WTC11 (cell line): ENCODE measurements around the gene INAFM2.

Experiments used
- CREB1 ChIP-seq: sonication (generic); formaldehyde crosslinking; IDR thresholded peaks from 2 replicates; pipeline ENCODE4 v1.8.0; 2023; ENCODE audit warnings: mild to moderate bottlenecking, missing genetic modification reagents
- ESRRA ChIP-seq: sonication (generic); formaldehyde crosslinking; IDR thresholded peaks from 2 replicates; pipeline ENCODE4 v1.8.1; 2022; ENCODE audit warnings: mild to moderate bottlenecking, missing genetic modification reagents, borderline replicate concordance
- FOXK1 ChIP-seq: sonication (generic); formaldehyde crosslinking; IDR thresholded peaks from 2 replicates; pipeline ENCODE4 v1.8.0; 2022; ENCODE audit warnings: mild to moderate bottlenecking, moderate library complexity, missing genetic modification reagents
- NFYB ChIP-seq: sonication (generic); formaldehyde crosslinking; conservative IDR thresholded peaks from 2 replicates; pipeline ENCODE4 v1.8.0; 2022; ENCODE audit warnings: low read depth, missing genetic modification reagents
- SP1 ChIP-seq: sonication (generic); formaldehyde crosslinking; conservative IDR thresholded peaks from 2 replicates; pipeline ENCODE4 v1.8.1; 2022; ENCODE audit warnings: missing genetic modification reagents
- TF ChIP-seq, protein P1 (sequence below): sonication (generic); formaldehyde crosslinking; IDR thresholded peaks from 2 replicates; pipeline ENCODE4 v1.8.1; 2023; ENCODE audit warnings: mild to moderate bottlenecking, moderate library complexity, missing genetic modification reagents
- TF ChIP-seq, protein P2 (sequence below): fragments of 200-600 bp; IDR thresholded peaks from 2 replicates; pipeline ENCODE4 v1.8.0; 2022; ENCODE audit warnings: antibody characterized with exemption
- TF ChIP-seq, protein P3 (sequence below): sonication (generic); formaldehyde crosslinking; conservative IDR thresholded peaks from 2 replicates; pipeline ENCODE4 v1.8.1; 2022; ENCODE audit warnings: mild to moderate bottlenecking, missing genetic modification reagents
- TF ChIP-seq, protein P4 (sequence below): sonication (generic); formaldehyde crosslinking; IDR thresholded peaks from 2 replicates; pipeline ENCODE4 v1.8.0; 2023; ENCODE audit warnings: mild to moderate bottlenecking, missing genetic modification reagents
- TF ChIP-seq, protein P5 (sequence below): sonication (generic); formaldehyde crosslinking; IDR thresholded peaks from 2 replicates; pipeline ENCODE4 v1.8.1; 2023; ENCODE audit warnings: mild to moderate bottlenecking, missing genetic modification reagents
- TF ChIP-seq, protein P6 (sequence below): sonication (generic); formaldehyde crosslinking; IDR thresholded peaks from 2 replicates; pipeline ENCODE4 v1.8.0; 2023; ENCODE audit warnings: missing genetic modification reagents
- TF ChIP-seq, protein P7 (sequence below): sonication (generic); formaldehyde crosslinking; IDR thresholded peaks from 2 replicates; pipeline ENCODE4 v1.8.1; 2022; ENCODE audit warnings: missing genetic modification reagents, borderline replicate concordance

DNA sequence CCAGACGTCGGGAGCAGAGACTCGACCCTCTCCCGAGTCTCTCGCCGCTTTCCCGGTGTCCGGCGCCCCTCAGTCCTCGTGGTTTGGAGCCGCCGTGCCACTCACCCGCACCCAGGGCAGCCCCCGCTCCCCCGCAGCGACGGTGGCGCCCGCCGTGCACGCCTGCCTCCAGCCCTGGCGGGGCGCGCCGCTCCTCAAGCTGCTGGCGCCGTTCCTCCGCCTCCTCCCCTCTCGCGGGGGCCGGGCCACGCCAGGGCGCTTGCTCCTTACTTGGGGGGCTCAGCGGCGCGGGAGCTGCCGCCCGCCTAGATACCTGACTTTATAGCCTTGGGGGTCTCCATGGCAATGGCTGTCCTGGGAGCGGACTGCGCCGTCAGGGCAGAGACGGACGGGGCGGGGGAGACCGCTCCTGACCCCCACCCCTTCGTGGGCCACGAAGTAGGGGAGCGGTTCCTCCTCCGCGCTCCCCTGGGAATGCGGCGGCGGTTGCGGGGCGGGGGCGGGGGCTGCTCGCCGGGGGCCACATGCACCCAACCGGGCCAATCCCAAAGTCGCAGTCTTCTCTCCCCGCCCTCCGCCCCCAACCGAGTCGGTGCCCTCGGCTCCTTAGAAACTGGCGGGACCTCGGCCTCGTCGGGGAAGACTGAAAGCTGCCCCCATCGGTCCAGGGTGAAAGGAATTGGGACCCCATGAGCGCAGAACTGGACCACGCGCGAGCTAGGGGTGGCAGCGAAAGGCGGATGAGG is 40.5 kb upstream of the INAFM2 start, which contains the start of gene ANKRD63:
- TF ChIP-seq FOXK1 (CRISPR knock-in tag) (no peak), NFYB (no peak), SP1 (no peak), CREB1 (CRISPR knock-in tag) (no peak), ESRRA (CRISPR knock-in tag) (no peak)
- TF ChIP-seq, protein P1, sequence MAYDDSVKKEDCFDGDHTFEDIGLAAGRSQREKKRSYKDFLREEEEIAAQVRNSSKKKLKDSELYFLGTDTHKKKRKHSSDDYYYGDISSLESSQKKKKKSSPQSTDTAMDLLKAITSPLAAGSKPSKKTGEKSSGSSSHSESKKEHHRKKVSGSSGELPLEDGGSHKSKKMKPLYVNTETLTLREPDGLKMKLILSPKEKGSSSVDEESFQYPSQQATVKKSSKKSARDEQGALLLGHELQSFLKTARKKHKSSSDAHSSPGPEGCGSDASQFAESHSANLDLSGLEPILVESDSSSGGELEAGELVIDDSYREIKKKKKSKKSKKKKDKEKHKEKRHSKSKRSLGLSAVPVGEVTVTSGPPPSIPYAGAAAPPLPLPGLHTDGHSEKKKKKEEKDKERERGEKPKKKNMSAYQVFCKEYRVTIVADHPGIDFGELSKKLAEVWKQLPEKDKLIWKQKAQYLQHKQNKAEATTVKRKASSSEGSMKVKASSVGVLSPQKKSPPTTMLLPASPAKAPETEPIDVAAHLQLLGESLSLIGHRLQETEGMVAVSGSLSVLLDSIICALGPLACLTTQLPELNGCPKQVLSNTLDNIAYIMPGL (CRISPR knock-in tag) = no peak
- TF ChIP-seq, protein P2, sequence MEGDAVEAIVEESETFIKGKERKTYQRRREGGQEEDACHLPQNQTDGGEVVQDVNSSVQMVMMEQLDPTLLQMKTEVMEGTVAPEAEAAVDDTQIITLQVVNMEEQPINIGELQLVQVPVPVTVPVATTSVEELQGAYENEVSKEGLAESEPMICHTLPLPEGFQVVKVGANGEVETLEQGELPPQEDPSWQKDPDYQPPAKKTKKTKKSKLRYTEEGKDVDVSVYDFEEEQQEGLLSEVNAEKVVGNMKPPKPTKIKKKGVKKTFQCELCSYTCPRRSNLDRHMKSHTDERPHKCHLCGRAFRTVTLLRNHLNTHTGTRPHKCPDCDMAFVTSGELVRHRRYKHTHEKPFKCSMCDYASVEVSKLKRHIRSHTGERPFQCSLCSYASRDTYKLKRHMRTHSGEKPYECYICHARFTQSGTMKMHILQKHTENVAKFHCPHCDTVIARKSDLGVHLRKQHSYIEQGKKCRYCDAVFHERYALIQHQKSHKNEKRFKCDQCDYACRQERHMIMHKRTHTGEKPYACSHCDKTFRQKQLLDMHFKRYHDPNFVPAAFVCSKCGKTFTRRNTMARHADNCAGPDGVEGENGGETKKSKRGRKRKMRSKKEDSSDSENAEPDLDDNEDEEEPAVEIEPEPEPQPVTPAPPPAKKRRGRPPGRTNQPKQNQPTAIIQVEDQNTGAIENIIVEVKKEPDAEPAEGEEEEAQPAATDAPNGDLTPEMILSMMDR = no peak
- TF ChIP-seq, protein P3, sequence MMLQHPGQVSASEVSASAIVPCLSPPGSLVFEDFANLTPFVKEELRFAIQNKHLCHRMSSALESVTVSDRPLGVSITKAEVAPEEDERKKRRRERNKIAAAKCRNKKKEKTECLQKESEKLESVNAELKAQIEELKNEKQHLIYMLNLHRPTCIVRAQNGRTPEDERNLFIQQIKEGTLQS (CRISPR knock-in tag) = no peak
- TF ChIP-seq, protein P4, sequence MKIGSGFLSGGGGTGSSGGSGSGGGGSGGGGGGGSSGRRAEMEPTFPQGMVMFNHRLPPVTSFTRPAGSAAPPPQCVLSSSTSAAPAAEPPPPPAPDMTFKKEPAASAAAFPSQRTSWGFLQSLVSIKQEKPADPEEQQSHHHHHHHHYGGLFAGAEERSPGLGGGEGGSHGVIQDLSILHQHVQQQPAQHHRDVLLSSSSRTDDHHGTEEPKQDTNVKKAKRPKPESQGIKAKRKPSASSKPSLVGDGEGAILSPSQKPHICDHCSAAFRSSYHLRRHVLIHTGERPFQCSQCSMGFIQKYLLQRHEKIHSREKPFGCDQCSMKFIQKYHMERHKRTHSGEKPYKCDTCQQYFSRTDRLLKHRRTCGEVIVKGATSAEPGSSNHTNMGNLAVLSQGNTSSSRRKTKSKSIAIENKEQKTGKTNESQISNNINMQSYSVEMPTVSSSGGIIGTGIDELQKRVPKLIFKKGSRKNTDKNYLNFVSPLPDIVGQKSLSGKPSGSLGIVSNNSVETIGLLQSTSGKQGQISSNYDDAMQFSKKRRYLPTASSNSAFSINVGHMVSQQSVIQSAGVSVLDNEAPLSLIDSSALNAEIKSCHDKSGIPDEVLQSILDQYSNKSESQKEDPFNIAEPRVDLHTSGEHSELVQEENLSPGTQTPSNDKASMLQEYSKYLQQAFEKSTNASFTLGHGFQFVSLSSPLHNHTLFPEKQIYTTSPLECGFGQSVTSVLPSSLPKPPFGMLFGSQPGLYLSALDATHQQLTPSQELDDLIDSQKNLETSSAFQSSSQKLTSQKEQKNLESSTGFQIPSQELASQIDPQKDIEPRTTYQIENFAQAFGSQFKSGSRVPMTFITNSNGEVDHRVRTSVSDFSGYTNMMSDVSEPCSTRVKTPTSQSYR (CRISPR knock-in tag) = no peak
- TF ChIP-seq, protein P5, sequence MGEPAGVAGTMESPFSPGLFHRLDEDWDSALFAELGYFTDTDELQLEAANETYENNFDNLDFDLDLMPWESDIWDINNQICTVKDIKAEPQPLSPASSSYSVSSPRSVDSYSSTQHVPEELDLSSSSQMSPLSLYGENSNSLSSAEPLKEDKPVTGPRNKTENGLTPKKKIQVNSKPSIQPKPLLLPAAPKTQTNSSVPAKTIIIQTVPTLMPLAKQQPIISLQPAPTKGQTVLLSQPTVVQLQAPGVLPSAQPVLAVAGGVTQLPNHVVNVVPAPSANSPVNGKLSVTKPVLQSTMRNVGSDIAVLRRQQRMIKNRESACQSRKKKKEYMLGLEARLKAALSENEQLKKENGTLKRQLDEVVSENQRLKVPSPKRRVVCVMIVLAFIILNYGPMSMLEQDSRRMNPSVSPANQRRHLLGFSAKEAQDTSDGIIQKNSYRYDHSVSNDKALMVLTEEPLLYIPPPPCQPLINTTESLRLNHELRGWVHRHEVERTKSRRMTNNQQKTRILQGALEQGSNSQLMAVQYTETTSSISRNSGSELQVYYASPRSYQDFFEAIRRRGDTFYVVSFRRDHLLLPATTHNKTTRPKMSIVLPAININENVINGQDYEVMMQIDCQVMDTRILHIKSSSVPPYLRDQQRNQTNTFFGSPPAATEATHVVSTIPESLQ = no peak
- TF ChIP-seq, protein P6, sequence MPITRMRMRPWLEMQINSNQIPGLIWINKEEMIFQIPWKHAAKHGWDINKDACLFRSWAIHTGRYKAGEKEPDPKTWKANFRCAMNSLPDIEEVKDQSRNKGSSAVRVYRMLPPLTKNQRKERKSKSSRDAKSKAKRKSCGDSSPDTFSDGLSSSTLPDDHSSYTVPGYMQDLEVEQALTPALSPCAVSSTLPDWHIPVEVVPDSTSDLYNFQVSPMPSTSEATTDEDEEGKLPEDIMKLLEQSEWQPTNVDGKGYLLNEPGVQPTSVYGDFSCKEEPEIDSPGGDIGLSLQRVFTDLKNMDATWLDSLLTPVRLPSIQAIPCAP (CRISPR knock-in tag) = no peak
- TF ChIP-seq, protein P7, sequence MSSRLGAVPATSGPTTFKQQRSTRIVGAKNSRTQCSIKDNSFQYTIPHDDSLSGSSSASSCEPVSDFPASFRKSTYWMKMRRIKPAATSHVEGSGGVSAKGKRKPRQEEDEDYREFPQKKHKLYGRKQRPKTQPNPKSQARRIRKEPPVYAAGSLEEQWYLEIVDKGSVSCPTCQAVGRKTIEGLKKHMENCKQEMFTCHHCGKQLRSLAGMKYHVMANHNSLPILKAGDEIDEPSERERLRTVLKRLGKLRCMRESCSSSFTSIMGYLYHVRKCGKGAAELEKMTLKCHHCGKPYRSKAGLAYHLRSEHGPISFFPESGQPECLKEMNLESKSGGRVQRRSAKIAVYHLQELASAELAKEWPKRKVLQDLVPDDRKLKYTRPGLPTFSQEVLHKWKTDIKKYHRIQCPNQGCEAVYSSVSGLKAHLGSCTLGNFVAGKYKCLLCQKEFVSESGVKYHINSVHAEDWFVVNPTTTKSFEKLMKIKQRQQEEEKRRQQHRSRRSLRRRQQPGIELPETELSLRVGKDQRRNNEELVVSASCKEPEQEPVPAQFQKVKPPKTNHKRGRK (CRISPR knock-in tag) = no peak
